ENCODE data around the gene PCYOX1L. TPM values are rescaled to one million over a fixed set of nuclear protein-coding genes. Genes with fewer than 3 reads are reported as not detected.
"Not testable (repeated sequence)": the region's sequence is repeated elsewhere in the genome, so short reads cannot be mapped to it uniquely, and the experiment has no call there.

Gene PCYOX1L
- total and polyA plus RNA-seq, 9 of the 15 experiments (the other 6 are each of a cell fraction or from before 2014, with no cell fraction given) = 2.3 to 17.9 (median 6.0) TPM

GRCh38 chr5:149389552-149390495, 32.0 kb downstream of the PCYOX1L start:
- Histone ChIP-seq H2AFZ (ENCODE audit: low read depth, low read length) (no peak overlapping the region), H3K27ac (ENCODE audit: extremely low read depth, low read depth, low read length) (no peak overlapping the region), H3K27me3 (ENCODE audit: control insufficient read depth in 2 of 2, insufficient read depth in 2 of 2, low read length in 2 of 2) (no peaks in the 10 kb centered on the region), H3K4me1 (replicated peaks in 1 of 2; ENCODE audit: control insufficient read depth in 2 of 2, insufficient read depth in 2 of 2, low read length in 2 of 2) (peaks cover 3% of the 10 kb centered on the region in 2 experiments; a peak in 3 of 5 replicates), H3K36me3 (ENCODE audit: control insufficient read depth, insufficient read depth, low read length) (no peaks in the 10 kb centered on the region), H4K20me1 (replicated peaks; ENCODE audit: control insufficient read depth, insufficient read depth, low read length) (no peaks in the 10 kb centered on the region), H3K79me2 (ENCODE audit: control insufficient read depth, insufficient read depth, low read length) (no peaks in the 10 kb centered on the region), H3K9me1 (ENCODE audit: control insufficient read depth, insufficient read depth, low read length) (no peaks in the 10 kb centered on the region), H3K4me3 (no peak overlapping the region), H3K4me2 (ENCODE audit: insufficient read depth, low read length) (no peak overlapping the region), H3K9me3 (replicated peaks; ENCODE audit: control insufficient read depth, insufficient read depth, low read depth, low read length) (no peaks in the 10 kb centered on the region), H3K9ac (ENCODE audit: insufficient read depth in 1 of 2, low read depth in 2 of 2, low read length in 2 of 2) (no peak overlapping the region)
- CTCF ChIA-PET (ENCODE audit: low intra/inter-chr PET ratio) = no interaction called here
- TF ChIP-seq CC2D1A (IDR thresholded peaks at IDR 0.05) = no peak
- no peak for TF ChIP-seq ATF1 (CRISPR knock-in tag; IDR thresholded peaks at IDR 0.05)
- TF ChIP-seq ATF1 (tag; IDR thresholded peaks at IDR 0.05) = no peak
- in situ Hi-C loops (cut with MboI) = loop anchor here (5.0 kb wide), 1 partner anchor 37 kb away; no protein-coding TSS in a partner anchor
- WGBS (ENCODE audit: insufficient coverage, low coverage, missing lambda C conversion rate) = 25% methylated on average over 11 of the region's 11 CpGs
- FAIRE-seq (no peak), ATAC-seq (no peak), DNase-seq (ENCODE audit: extremely low read depth in 1 of 4, low spot score in 3 of 4) (no peak)
- POLR2A ChIA-PET = no interaction called here
- intact Hi-C loops (cut with micrococcal nuclease) = no loop called here
- no TSS peak for BruUV-seq (replicated peaks)

DNA sequence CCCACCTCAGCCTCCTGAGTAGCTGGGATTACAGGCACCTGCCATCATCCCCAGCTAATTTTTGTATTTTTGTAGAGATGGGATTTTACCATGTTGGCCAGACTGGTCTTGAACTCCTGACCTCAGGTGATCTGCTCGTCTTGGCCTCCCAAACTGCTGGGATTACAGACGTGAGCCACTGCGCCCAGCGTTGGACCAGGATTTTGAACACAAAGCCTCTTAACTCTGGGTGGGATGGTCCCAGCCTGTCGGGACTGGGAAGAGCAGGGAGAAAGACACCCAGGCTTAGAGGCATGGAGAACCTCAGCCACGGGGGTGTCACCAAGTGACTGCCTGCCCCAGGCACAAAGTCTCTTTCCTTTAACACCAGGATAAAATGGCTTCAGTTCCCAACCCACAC, 33.2 kb downstream of the PCYOX1L start:
- in situ Hi-C loops (cut with MboI); H3K27ac ChIP-seq (ENCODE audit: extremely low read depth, low read depth, low read length); BruUV-seq (replicated peaks); H2AFZ ChIP-seq (ENCODE audit: low read depth, low read length); H3K9me3 ChIP-seq (replicated peaks; ENCODE audit: control insufficient read depth, insufficient read depth, low read depth, low read length); H3K4me2 ChIP-seq (ENCODE audit: insufficient read depth, low read length); H3K9me1 ChIP-seq (ENCODE audit: control insufficient read depth, insufficient read depth, low read length); H3K27me3 ChIP-seq (ENCODE audit: control insufficient read depth in 2 of 2, insufficient read depth in 2 of 2, low read length in 2 of 2); ATAC-seq; DNase-seq (ENCODE audit: extremely low read depth in 1 of 4, low spot score in 3 of 4); intact Hi-C loops (cut with micrococcal nuclease); H3K9ac ChIP-seq (ENCODE audit: insufficient read depth in 1 of 2, low read depth in 2 of 2, low read length in 2 of 2); H3K36me3 ChIP-seq (ENCODE audit: control insufficient read depth, insufficient read depth, low read length); FAIRE-seq; H3K4me3 ChIP-seq; H4K20me1 ChIP-seq (replicated peaks; ENCODE audit: control insufficient read depth, insufficient read depth, low read length); H3K79me2 ChIP-seq (ENCODE audit: control insufficient read depth, insufficient read depth, low read length); H3K4me1 ChIP-seq (replicated peaks in 1 of 2; ENCODE audit: control insufficient read depth in 2 of 2, insufficient read depth in 2 of 2, low read length in 2 of 2); POLR2A ChIA-PET: not testable (repeated sequence)
- CTCF ChIA-PET (ENCODE audit: low intra/inter-chr PET ratio) = interaction anchor here (0.6 kb wide), 1 partner anchor 9 kb away, joined by 3 read pairs; no protein-coding TSS in a partner anchor
- WGBS (ENCODE audit: insufficient coverage, low coverage, missing lambda C conversion rate) = 26% methylated on average over 6 of the region's 6 CpGs

All from K562 (cell line).